Adipose tissue (tissue), 3 donors: ENCODE results near the gene MARCHF7. TPM values are rescaled to one million over a fixed set of nuclear protein-coding genes. Genes with fewer than 3 reads are reported as not detected.

Experiments
- H3K27ac ChIP-seq: one replicate; pipeline ENCODE4 v1.5.1; 2013; ENCODE audit warnings: low read depth, low read length
- WGBS, 3 donors: extraction: QIAGEN DNeasy Blood & Tissue Kit; methylation state at CpG; one replicate each; pipeline ENCODE4 v1.1.7; 2013; 5-methylcytosine and 5-hydroxymethylcytosine counted together
- polyA plus RNA-seq, 3 donors: library from polyadenylated mRNA; stranded (reverse); fragments of 200-250 nt; gene quantifications; one replicate each; pipeline ENCODE4 v1.2.3, GENCODE V29; 2013
- donor health status: healthy with polysubstance abuse.
- donor health status: Bipolar disorder and iron deficiency.
- donor health status: healthy.

Gene MARCHF7
- polyA plus RNA-seq, 3 donors: 12.0 to 40.6 (median 19.8) TPM

DNA sequence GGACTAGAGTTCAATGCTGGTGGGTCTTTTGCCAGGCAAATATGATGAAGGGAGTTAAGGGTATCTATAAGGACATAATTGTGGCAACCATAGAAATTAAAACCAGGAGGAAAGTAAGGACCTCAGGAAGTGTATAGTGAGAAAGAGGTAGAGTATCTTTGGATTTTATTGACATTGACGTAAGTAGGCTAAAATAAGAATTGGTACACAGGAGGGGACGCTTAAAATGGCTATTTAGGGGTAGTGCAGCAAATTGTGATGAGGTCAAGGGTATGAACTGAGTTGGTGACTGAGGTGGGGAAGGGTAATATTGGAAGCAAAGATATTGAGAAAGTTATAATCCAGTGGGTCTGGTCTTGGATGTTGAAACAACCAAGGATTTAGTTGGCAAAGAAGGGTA lies 42.7 kb downstream of the MARCHF7 start:
- H3K27ac ChIP-seq: no peak overlapping the region
- 95 to 100% (median 98%) methylated on average over 2 of the region's 2 CpGs for WGBS, 3 donors

DNA sequence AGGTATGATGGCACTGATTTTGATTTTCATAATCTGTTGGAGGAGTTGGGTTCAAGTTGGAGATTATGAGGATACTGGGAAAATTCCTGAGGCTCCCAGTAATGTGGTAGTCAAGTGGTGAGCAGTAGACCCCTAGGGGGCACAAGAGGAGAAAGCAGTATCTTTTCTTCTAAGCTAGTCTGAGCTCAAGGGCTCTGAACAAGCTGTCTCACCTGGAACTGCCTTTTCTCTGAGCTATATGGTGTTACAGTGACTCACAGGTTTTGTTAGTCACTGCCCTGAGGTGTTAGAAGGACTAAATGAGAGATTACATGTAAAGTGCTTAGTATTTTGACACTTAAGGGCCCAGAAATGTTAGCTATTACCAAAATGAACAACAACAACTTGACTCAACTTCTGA lies 43.5 kb downstream of the MARCHF7 start:
- no peak overlapping the region for H3K27ac ChIP-seq

DNA sequence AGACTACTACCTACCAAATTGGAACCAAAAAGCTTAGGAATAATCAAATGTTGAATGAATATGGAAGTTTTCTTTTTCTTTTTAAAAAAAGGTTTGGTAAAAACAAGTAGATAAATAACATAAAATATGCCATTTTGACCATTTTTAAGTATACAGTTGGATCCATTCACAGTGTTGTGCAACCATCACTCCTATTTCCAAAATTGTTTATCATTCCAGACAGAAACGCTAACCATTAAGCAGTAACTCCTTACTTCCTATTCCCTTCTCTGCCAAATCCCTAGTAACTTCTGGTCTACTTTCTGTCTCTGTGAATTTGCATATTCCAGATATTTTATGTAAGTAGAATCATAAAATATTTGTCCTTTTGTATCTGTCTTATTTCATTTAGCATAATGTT lies 45.9 kb downstream of the MARCHF7 start:
- WGBS, 3 donors: 45 to 80% (median 47%) methylated on average over 1 of the region's 1 CpG
- no peak overlapping the region for H3K27ac ChIP-seq

DNA sequence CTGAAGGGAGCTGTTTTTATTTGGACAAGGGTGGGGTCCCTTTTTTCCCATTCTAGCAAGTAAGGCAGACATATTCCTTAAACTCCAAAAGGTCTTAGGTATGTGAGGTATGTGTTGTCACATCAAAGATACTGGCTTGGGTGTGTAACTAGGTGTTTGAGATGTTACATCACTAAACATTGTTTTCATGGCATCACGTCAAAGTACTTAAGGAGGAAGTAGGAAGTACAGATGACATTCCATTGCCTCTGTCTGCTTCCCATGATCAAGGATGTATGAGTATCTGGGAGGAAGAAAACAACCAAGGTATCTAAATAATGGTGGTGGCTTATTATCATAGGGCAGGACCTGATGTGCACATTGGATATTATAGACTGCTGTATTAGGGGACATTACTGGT lies 46.4 kb downstream of the MARCHF7 start:
- H3K27ac ChIP-seq: no peak overlapping the region
- 43 to 63% (median 48%) methylated on average over 1 of the region's 1 CpG for WGBS, 3 donors

DNA sequence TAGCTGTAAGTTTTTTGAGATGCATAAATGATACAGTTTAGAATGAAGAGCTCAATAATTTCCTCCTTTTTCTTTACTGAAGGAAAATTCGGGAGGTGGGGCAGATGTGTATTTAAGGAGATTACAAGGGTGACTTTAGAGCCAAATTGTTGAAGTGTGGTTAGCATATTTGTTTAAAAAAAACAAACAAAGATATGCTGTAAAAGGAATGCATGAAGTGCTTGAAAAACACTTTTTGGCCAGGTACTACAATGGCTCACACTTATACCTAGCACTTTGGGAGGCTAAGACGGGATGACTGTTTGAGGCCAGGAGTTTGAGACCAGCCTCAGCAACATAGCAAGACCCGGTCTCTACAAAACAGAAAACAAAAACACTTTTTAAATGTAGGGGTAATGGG lies 47.3 kb downstream of the MARCHF7 start:
- H3K27ac ChIP-seq: no peak overlapping the region
- WGBS, 3 donors: 49 to 86% (median 85%) methylated on average over 3 of the region's 3 CpGs

DNA sequence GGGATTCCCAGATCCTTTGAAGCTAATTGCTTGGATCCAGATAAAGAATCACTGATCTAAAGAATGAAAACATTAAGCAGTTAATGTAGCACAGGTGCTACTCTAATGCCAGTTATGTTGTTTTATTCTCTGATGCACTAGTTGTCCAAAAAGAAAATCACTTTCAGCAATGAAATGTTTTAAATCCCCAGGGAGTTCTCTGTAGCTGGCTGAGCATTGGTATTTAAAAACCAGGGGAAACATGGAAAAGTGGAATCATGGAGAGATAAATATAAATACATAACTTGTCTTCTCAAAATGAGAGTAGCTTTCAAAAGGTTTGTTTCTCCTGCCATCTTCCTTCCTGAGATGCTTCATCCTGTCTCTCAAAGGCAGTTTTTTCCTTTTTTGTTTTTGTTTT lies 48.0 kb downstream of the MARCHF7 start:
- H3K27ac ChIP-seq: no peak overlapping the region

DNA sequence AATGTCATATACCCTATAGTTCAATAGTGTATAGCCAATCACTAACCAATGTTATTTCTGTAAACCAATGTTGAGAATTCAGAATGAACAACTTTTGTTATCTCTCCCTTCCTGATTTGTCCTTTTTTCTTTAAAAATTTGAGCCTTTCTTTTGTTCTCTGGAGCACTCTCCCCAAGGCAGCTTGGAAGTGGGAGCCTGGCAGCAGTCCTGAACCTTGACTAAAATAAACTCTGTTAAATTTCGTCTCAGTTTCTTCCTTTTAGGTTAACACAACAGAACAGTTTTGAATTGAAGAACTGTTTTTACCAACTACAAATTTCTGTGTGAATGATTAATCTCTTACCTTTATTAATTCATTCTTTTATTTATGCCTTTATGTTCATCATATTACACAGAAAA lies 49.8 kb downstream of the MARCHF7 start:
- WGBS, 3 donors: 34 to 45% (median 40%) methylated on average over 1 of the region's 1 CpG
- H3K27ac ChIP-seq: no peak overlapping the region

Other genes starting within 250 kb of the MARCHF7 start
- 10 to 100 TPM; 10.6 to 21.9 (median 16.3) TPM for gene BAZ2B, start 96.0 kb upstream of the MARCHF7 start, polyA plus RNA-seq
- 10 to 100 TPM in 2 of 3 donors, 1 to 10 TPM in 1; 8.2 to 45.2 (median 42.4) TPM for gene CD302, start 85.7 kb downstream of the MARCHF7 start, polyA plus RNA-seq
- 1 to 10 TPM; 1.0 to 2.0 (median 1.6) TPM for gene LY75, start 192.2 kb downstream of the MARCHF7 start, polyA plus RNA-seq